Endothelial cell of umbilical vein (primary cell): ENCODE measurements around the gene TXN2. TPM values are rescaled to one million over a fixed set of nuclear protein-coding genes. Genes with fewer than 3 reads are reported as not detected.

ENCODE experiments used
- BruUV-seq: library from RNA; stranded (reverse); fragments of 400-500 nt; replicated peaks from 2 replicates; lab custom pipeline; 2021; lab: Mats Ljungman, UMichigan
- CTCF ChIA-PET: fragments of 300-600, 350-600 bp; sonication (Branson Sonifier 250); formaldehyde crosslinking; loops from one replicate; lab custom pipeline; 2021; ENCODE audit warnings: antibody characterized with exemption, inconsistent platforms; lab: Charles Lee
- POLR2A ChIA-PET: fragments of 300-600, 350-600 bp; sonication (Branson Sonifier 250); formaldehyde crosslinking; loops from one replicate; lab custom pipeline; 2021; ENCODE audit warnings: antibody characterized with exemption, inconsistent platforms; lab: Charles Lee
- DNase-seq: peaks from one replicate; pipeline ENCODE4 v3.0.0-alpha.2; 2011; ENCODE audit warnings: low read depth, low spot score
- FAIRE-seq: peaks from 2 replicates; lab custom pipeline; 2011; peaks lifted over from hg19 to GRCh38; lab: Jason Lieb, UNC
- H2AFZ ChIP-seq: 2 replicates; pipeline ENCODE4 v1.6.0; 2012; ENCODE audit warnings: low read depth, low read length, control low read depth, inconsistent platforms
- H3K27ac ChIP-seq: 2 replicates; pipeline ENCODE4 v1.5.1; 2011; ENCODE audit warnings: low read depth, mild to moderate bottlenecking, control low read depth, low read length, moderate library complexity; ENCODE audit not compliant: insufficient read depth
- H3K27me3 ChIP-seq, 2 experiments: 2 replicates each; pipeline versions ENCODE4 v1.6.0 to v1.6.1; 2011; ENCODE audit warnings: low read length in 2 of 2, mixed read lengths in 1 of 2; ENCODE audit not compliant: control insufficient read depth in 2 of 2, insufficient read depth in 2 of 2
- H3K36me3 ChIP-seq, 2 experiments: 2 replicates in 1 of 2; 3 replicates in 1 of 2; pipeline ENCODE4 v1.5.1; 2011; ENCODE audit warnings: low read length in 2 of 2, mild to moderate bottlenecking in 1 of 2, moderate library complexity in 1 of 2; ENCODE audit not compliant: control insufficient read depth in 2 of 2, insufficient read depth in 2 of 2; ENCODE audit errors: extremely low read depth in 1 of 2
- H3K4me1 ChIP-seq: 3 replicates; pipeline ENCODE4 v1.5.1; 2011; ENCODE audit warnings: mild to moderate bottlenecking, low read length; ENCODE audit not compliant: control insufficient read depth, insufficient read depth; ENCODE audit errors: extremely low read depth
- H3K4me2 ChIP-seq: 2 replicates; pipeline ENCODE4 v1.6.1; 2011; ENCODE audit warnings: low read length, control low read depth, mixed read lengths; ENCODE audit not compliant: insufficient read depth
- H3K4me3 ChIP-seq, 3 experiments: fragments of 200-600 bp in 1 of 3; sonication (generic), shearing (Covaris generic) in 1 of 3; replicated peaks in 1 of 3; 2 replicates each; pipeline ENCODE4 v1.5.1; 2011 to 2016; ENCODE audit warnings: control low read depth in 3 of 3, low read length in 3 of 3, mild to moderate bottlenecking in 2 of 3, inconsistent platforms in 1 of 3, low read depth in 1 of 3, moderate library complexity in 1 of 3; ENCODE audit not compliant: insufficient read depth in 1 of 3
- H3K79me2 ChIP-seq: 2 replicates; pipeline ENCODE4 v1.6.0; 2012; ENCODE audit warnings: low read length, inconsistent platforms; ENCODE audit not compliant: control insufficient read depth, insufficient read depth
- H3K9ac ChIP-seq: replicated peaks from 2 replicates; pipeline ENCODE3; 2011; ENCODE audit warnings: low read length, control low read depth; ENCODE audit not compliant: insufficient read depth; ENCODE audit errors: extremely low read depth
- H3K9me1 ChIP-seq: replicated peaks from 3 replicates; pipeline ENCODE4 v1.6.0; 2011; ENCODE audit warnings: mild to moderate bottlenecking, low read length; ENCODE audit not compliant: control insufficient read depth, insufficient read depth; ENCODE audit errors: extremely low read depth
- H3K9me3 ChIP-seq: replicated peaks from 2 replicates; pipeline ENCODE4 v1.5.1; 2012; ENCODE audit warnings: low read length, inconsistent platforms; ENCODE audit not compliant: control insufficient read depth, insufficient read depth
- H4K20me1 ChIP-seq: replicated peaks from 2 replicates; pipeline ENCODE3; 2011; ENCODE audit warnings: mild to moderate bottlenecking, low read length; ENCODE audit not compliant: control insufficient read depth, insufficient read depth; ENCODE audit errors: extremely low read depth
- EZH2 ChIP-seq: IDR thresholded peaks from 2 replicates; pipeline ENCODE4 v1.6.1; 2012; ENCODE audit warnings: borderline replicate concordance, low read depth, mild to moderate bottlenecking, moderate library complexity, low read length, inconsistent platforms; ENCODE audit not compliant: severe bottlenecking
- FOS ChIP-seq: IDR thresholded peaks from 2 replicates; pipeline ENCODE4 v1.6.1; 2011; ENCODE audit warnings: mild to moderate bottlenecking, low read length, moderate library complexity, borderline replicate concordance; ENCODE audit not compliant: insufficient read depth
- GATA2 ChIP-seq: IDR thresholded peaks from 2 replicates; pipeline ENCODE4 v1.7.0; 2011; ENCODE audit warnings: low read depth, mild to moderate bottlenecking, moderate library complexity, mixed read lengths, low read length; ENCODE audit not compliant: insufficient read length, insufficient read depth
- JUN ChIP-seq: IDR thresholded peaks from 2 replicates; pipeline ENCODE4 v1.6.1; 2011; ENCODE audit warnings: borderline replicate concordance, low read depth; ENCODE audit not compliant: insufficient read length, insufficient read depth
- MYC ChIP-seq: IDR thresholded peaks from one replicate; pipeline ENCODE4 v1.6.1; 2011; ENCODE audit warnings: mild to moderate bottlenecking, low read depth, low read length
- POLR2A ChIP-seq: IDR thresholded peaks from 2 replicates; pipeline ENCODE4 v1.6.1; 2012; ENCODE audit warnings: low read depth, mild to moderate bottlenecking, control low read depth, low read length
- POLR2AphosphoS5 ChIP-seq: IDR thresholded peaks from 2 replicates; pipeline ENCODE4 v1.6.1; 2012; ENCODE audit warnings: low read depth, mild to moderate bottlenecking, control low read depth, low read length, moderate library complexity; ENCODE audit not compliant: insufficient read depth
- dilution Hi-C: fragments of 300-500 bp; cut with MboI; formaldehyde crosslinking; loops from one replicate; pipeline ENCODE4 v1.15.0; 2019; ENCODE audit warnings: low sequenced_read_pairs; ENCODE audit not compliant: extremely low pct_ligation_motif_present
- intact Hi-C: fragments of 100-400 bp; cut with micrococcal nuclease; formaldehyde crosslinking; loops from one replicate; pipeline ENCODE4 v1.10.0; 2022
- polyA plus RNA-seq, 4 experiments: library from polyadenylated mRNA; depleted of rRNA in 3 of 4; stranded (reverse) in 3 of 4; unstranded in 1 of 4; fragments of >200 nt; gene quantifications; 2 replicates each; pipeline versions ENCODE4 v1.2.1 to v1.2.3, GENCODE V29; 2011 to 2012; ENCODE audit warnings: missing spikeins in 1 of 4
- total RNA-seq: library from RNA; stranded (reverse); gene quantifications from 2 replicates; pipeline ENCODE4 v1.2.3, GENCODE V29; 2021
- TF ChIP-seq, protein P1 (sequence below): IDR thresholded peaks from 2 replicates; pipeline ENCODE4 v1.6.1; 2011; ENCODE audit not compliant: insufficient read depth, insufficient read length
- TF ChIP-seq, protein P2 (sequence below), 2 donors: IDR thresholded peaks; 1 replicate in 1 of 2; 2 replicates in 1 of 2; pipeline ENCODE4 v1.5.1; 2011; ENCODE audit warnings: low read length in 2 of 2, mild to moderate bottlenecking in 2 of 2, moderate library complexity in 2 of 2, control low read depth in 1 of 2, inconsistent platforms in 1 of 2, low read depth in 1 of 2; ENCODE audit not compliant: insufficient read depth in 1 of 2; ENCODE audit errors: extremely low read depth in 1 of 2

Gene TXN2
- total and polyA plus RNA-seq, 2 donors (not counting 3 experiments of a cell fraction or from before 2014, with no cell fraction given) = 75.9 to 183 TPM

GRCh38 chr22:36449596-36450175 is 31.8 kb downstream of the TXN2 start:
- no peak overlapping the region for H3K4me2 ChIP-seq
- POLR2A ChIA-PET = no interaction called here
- intact Hi-C loops = loop anchor here (2.0 kb wide), 1 partner anchor 15 kb away; no protein-coding TSS in a partner anchor

More at GRCh38 chr22:36449596-36450175, 31.8 kb downstream of the TXN2 start:
- Histone ChIP-seq H3K4me3 (no peak overlapping the region), H3K4me1 (peaks cover 21% of the 10 kb centered on the region), H3K27ac (no peak overlapping the region), H2AFZ (peak overlapping the region; percentile 43), H3K79me2 (no peaks in the 10 kb centered on the region), H3K27me3 (no peaks in the 10 kb centered on the region), H4K20me1 (no peaks in the 10 kb centered on the region), H3K9ac (no peak overlapping the region), H3K36me3 (no peaks in the 10 kb centered on the region), H3K9me3 (no peaks in the 10 kb centered on the region), H3K9me1 (no peaks in the 10 kb centered on the region)
- FAIRE-seq (no peak), DNase-seq (no peak)
- TF ChIP-seq, protein P1, sequence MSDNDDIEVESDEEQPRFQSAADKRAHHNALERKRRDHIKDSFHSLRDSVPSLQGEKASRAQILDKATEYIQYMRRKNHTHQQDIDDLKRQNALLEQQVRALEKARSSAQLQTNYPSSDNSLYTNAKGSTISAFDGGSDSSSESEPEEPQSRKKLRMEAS = no peak
- TF ChIP-seq JUN (no peak), POLR2A (no peak), POLR2AphosphoS5 (no peak), EZH2 (no peak), FOS (no peak), MYC (no peak), GATA2 (no peak)
- TF ChIP-seq, protein P2, sequence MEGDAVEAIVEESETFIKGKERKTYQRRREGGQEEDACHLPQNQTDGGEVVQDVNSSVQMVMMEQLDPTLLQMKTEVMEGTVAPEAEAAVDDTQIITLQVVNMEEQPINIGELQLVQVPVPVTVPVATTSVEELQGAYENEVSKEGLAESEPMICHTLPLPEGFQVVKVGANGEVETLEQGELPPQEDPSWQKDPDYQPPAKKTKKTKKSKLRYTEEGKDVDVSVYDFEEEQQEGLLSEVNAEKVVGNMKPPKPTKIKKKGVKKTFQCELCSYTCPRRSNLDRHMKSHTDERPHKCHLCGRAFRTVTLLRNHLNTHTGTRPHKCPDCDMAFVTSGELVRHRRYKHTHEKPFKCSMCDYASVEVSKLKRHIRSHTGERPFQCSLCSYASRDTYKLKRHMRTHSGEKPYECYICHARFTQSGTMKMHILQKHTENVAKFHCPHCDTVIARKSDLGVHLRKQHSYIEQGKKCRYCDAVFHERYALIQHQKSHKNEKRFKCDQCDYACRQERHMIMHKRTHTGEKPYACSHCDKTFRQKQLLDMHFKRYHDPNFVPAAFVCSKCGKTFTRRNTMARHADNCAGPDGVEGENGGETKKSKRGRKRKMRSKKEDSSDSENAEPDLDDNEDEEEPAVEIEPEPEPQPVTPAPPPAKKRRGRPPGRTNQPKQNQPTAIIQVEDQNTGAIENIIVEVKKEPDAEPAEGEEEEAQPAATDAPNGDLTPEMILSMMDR (IDR thresholded peaks at IDR 0.05; ENCODE audit: extremely low read depth in 1 of 2, insufficient read depth in 1 of 2, low read depth in 1 of 2, low read length in 2 of 2) = no peak
- CTCF ChIA-PET = interaction anchor here (1.2 kb wide), 1 partner anchor 21 kb away, joined by 3 read pairs; no protein-coding TSS in a partner anchor
- dilution Hi-C loops = no loop called here
- no TSS peak for BruUV-seq
